HCT116 (cell line): ENCODE results near the gene YTHDF1. TPM values are rescaled to one million over a fixed set of nuclear protein-coding genes. Genes with fewer than 3 reads are reported as not detected.

Source experiments
- ATAC-seq: fragments of 200-7000 bp; cut with Tn5 transposase; 2 replicates; pipeline ENCODE4 v1.9.1; 2020; ENCODE audit warnings: mild to moderate bottlenecking, moderate library complexity
- BruUV-seq: library from RNA; stranded (reverse); fragments of 400-500 nt; replicated peaks from 2 replicates; lab custom pipeline; 2021; lab: Mats Ljungman, UMichigan
- CTCF ChIA-PET: fragments of 300-600 bp; sonication (Branson Sonifier 250); formaldehyde crosslinking; loops from one replicate; lab custom pipeline; 2021; ENCODE audit warnings: antibody characterized with exemption; lab: Charles Lee
- POLR2A ChIA-PET: fragments of 300-600, 350-600 bp; sonication (Branson Sonifier 250); formaldehyde crosslinking; loops from one replicate; lab custom pipeline; 2021; ENCODE audit warnings: antibody characterized with exemption; lab: Charles Lee
- RAD21 ChIA-PET, 2 experiments: fragments of 300-600 bp; sonication (Branson Sonifier 250); formaldehyde crosslinking; loops; one replicate each; lab custom pipeline; 2023; ENCODE audit warnings: low total read pairs in 2 of 2; ENCODE audit not compliant: uncharacterized antibody in 2 of 2, unreplicated experiment in 2 of 2, low non-redundant PET in 1 of 2; lab: Charles Lee
- DNase-seq: peaks from one replicate; pipeline ENCODE4 v3.0.0-alpha.2; 2010; ENCODE audit warnings: low read depth, low spot score
- H2AFZ ChIP-seq: fragments of 200-600 bp; shearing (Covaris generic), sonication (generic); 2 replicates; pipeline ENCODE4 v1.6.1; 2017; ENCODE audit warnings: low read depth, mixed run types, mixed read lengths, antibody characterized with exemption, low read length; ENCODE audit not compliant: poor library complexity, severe bottlenecking
- H3K27ac ChIP-seq: 2 replicates; pipeline ENCODE4 v1.5.1; 2012; ENCODE audit warnings: low read depth, low read length
- H3K27me3 ChIP-seq: fragments of 200-600 bp; sonication (generic); 2 replicates; pipeline ENCODE4 v1.6.1; 2016; ENCODE audit warnings: mixed run types, low read length, mixed read lengths; ENCODE audit not compliant: insufficient read depth
- H3K36me3 ChIP-seq, 2 experiments: fragments of 200-500 bp in 1 of 2; fragments of 200-600 bp in 1 of 2; sonication (Bioruptor generic) in 1 of 2; sonication (generic) in 1 of 2; 2 replicates each; pipeline versions ENCODE4 v1.5.1 to v1.6.1; 2014 to 2016; ENCODE audit warnings: low read length in 2 of 2, inconsistent platforms in 1 of 2, mixed read lengths in 1 of 2, mixed run types in 1 of 2; ENCODE audit not compliant: insufficient read depth in 2 of 2, control insufficient read depth in 1 of 2
- H3K4me1 ChIP-seq, 2 experiments: fragments of 200-600 bp in 1 of 2; sonication (generic) in 1 of 2; 2 replicates each; pipeline versions ENCODE4 v1.5.1 to v1.6.1; 2012 to 2017; ENCODE audit warnings: low read length in 2 of 2, inconsistent platforms in 1 of 2, mild to moderate bottlenecking in 1 of 2, mixed read lengths in 1 of 2, mixed run types in 1 of 2, moderate library complexity in 1 of 2; ENCODE audit not compliant: insufficient read depth in 2 of 2, control insufficient read depth in 1 of 2
- H3K4me2 ChIP-seq: fragments of 200-600 bp; sonication (generic); 2 replicates; pipeline ENCODE4 v1.6.1; 2017; ENCODE audit warnings: mixed run types, low read length, mixed read lengths
- H3K4me3 ChIP-seq, 2 experiments: fragments of 200-600 bp in 1 of 2; sonication (generic) in 1 of 2; replicated peaks in 1 of 2; 2 replicates each; pipeline ENCODE4 v1.5.1; 2011 to 2016; ENCODE audit warnings: low read length in 2 of 2, control low read depth in 1 of 2, low read depth in 1 of 2, mild to moderate bottlenecking in 1 of 2, mixed read lengths in 1 of 2, mixed run types in 1 of 2
- H3K79me2 ChIP-seq: fragments of 200-600 bp; sonication (generic); 2 replicates; pipeline ENCODE4 v1.6.1; 2017; ENCODE audit warnings: mild to moderate bottlenecking, mixed run types, low read length, moderate library complexity, mixed read lengths; ENCODE audit not compliant: insufficient read depth
- H3K9ac ChIP-seq: fragments of 200-600 bp; sonication (generic); 2 replicates; pipeline ENCODE4 v1.6.1; 2016; ENCODE audit warnings: low read length, mixed read lengths
- H3K9me2 ChIP-seq: fragments of 200-600 bp; sonication (generic), shearing (Covaris generic); 2 replicates; pipeline ENCODE4 v1.6.1; 2017; ENCODE audit warnings: mixed run types, mild to moderate bottlenecking, moderate library complexity; ENCODE audit not compliant: insufficient read depth
- H3K9me3 ChIP-seq, 2 experiments: fragments of 200-500 bp in 1 of 2; fragments of 200-600 bp in 1 of 2; sonication (Bioruptor generic) in 1 of 2; sonication (generic) in 1 of 2; 2 replicates each; pipeline ENCODE4 v1.6.1; 2014 to 2017; ENCODE audit warnings: low read length in 2 of 2, mixed read lengths in 2 of 2, inconsistent platforms in 1 of 2, low read depth in 1 of 2, mild to moderate bottlenecking in 1 of 2, mixed run types in 1 of 2, moderate library complexity in 1 of 2; ENCODE audit not compliant: control insufficient read depth in 1 of 2, insufficient read depth in 1 of 2
- H4K20me1 ChIP-seq: fragments of 200-600 bp; sonication (generic), shearing (Covaris generic); 2 replicates; pipeline ENCODE4 v1.6.1; 2017; ENCODE audit warnings: mixed run types, mild to moderate bottlenecking, moderate library complexity; ENCODE audit not compliant: insufficient read depth
- ATF3 ChIP-seq: IDR thresholded peaks from 2 replicates; pipeline ENCODE4 v1.6.1; 2012
- CBX3 ChIP-seq: IDR thresholded peaks from 2 replicates; pipeline ENCODE4 v1.6.1; 2012; ENCODE audit warnings: low read depth
- CTCF ChIP-seq, 3 experiments: fragments of 200-600 bp in 1 of 3; sonication (generic) in 1 of 3; IDR thresholded peaks in 2 of 3; conservative IDR thresholded peaks in 1 of 3; 2 replicates each; pipeline ENCODE4 v1.5.1; 2012 to 2017; ENCODE audit warnings: low read depth in 2 of 3, low read length in 2 of 3, antibody characterized with exemption in 1 of 3, borderline replicate concordance in 1 of 3, control low read depth in 1 of 3, mild to moderate bottlenecking in 1 of 3, mixed read lengths in 1 of 3, mixed run types in 1 of 3, moderate library complexity in 1 of 3; ENCODE audit not compliant: insufficient read depth in 1 of 3
- EGR1 ChIP-seq: IDR thresholded peaks from 2 replicates; pipeline ENCODE4 v1.6.1; 2012; ENCODE audit warnings: low read depth
- ELF1 ChIP-seq: IDR thresholded peaks from 2 replicates; pipeline ENCODE4 v1.6.1; 2012; ENCODE audit warnings: low read depth, borderline replicate concordance
- EZH2 ChIP-seq: fragments of 200-600 bp; sonication (generic); IDR thresholded peaks from 2 replicates; pipeline ENCODE4 v1.6.1; 2017; ENCODE audit warnings: antibody characterized with exemption, mixed run types
- EZH2phosphoT487 ChIP-seq: fragments of 200-600 bp; IDR thresholded peaks from 2 replicates; pipeline ENCODE4 v1.6.1; 2018; ENCODE audit warnings: antibody characterized with exemption, borderline replicate concordance
- JUND ChIP-seq: IDR thresholded peaks from 2 replicates; pipeline ENCODE4 v1.6.1; 2012
- MAX ChIP-seq: IDR thresholded peaks from 2 replicates; pipeline ENCODE4 v1.6.1; 2012
- POLR2AphosphoS5 ChIP-seq: IDR thresholded peaks from 2 replicates; pipeline ENCODE4 v1.6.1; 2011; ENCODE audit warnings: mild to moderate bottlenecking, low read depth, low read length, moderate library complexity
- RAD21 ChIP-seq: IDR thresholded peaks from 2 replicates; pipeline ENCODE4 v1.6.1; 2012; ENCODE audit warnings: low read depth, mild to moderate bottlenecking
- REST ChIP-seq: IDR thresholded peaks from 2 replicates; pipeline ENCODE4 v1.6.1; 2012; ENCODE audit warnings: low read depth
- SIN3A ChIP-seq: IDR thresholded peaks from 2 replicates; pipeline ENCODE4 v1.6.1; 2012; ENCODE audit warnings: low read depth
- SP1 ChIP-seq: IDR thresholded peaks from 2 replicates; pipeline ENCODE4 v1.6.1; 2012; ENCODE audit warnings: low read depth
- SRF ChIP-seq: IDR thresholded peaks from 2 replicates; pipeline ENCODE4 v1.6.1; 2012; ENCODE audit warnings: low read depth
- YY1 ChIP-seq: IDR thresholded peaks from 2 replicates; pipeline ENCODE4 v1.6.1; 2011; ENCODE audit warnings: low read length, low read depth, moderate library complexity, mild to moderate bottlenecking; ENCODE audit not compliant: insufficient replicate concordance; ENCODE audit errors: extremely low read depth
- ZFX ChIP-seq: fragments of 450-650 bp; IDR thresholded peaks from 2 replicates; pipeline ENCODE4 v1.6.1; 2017
- intact Hi-C: fragments of 100-400 bp; cut with micrococcal nuclease; formaldehyde crosslinking; loops from 2 replicates; pipeline ENCODE4 v1.10.0; 2022
- total RNA-seq: library from RNA; stranded (reverse); gene quantifications from one replicate; pipeline ENCODE4 v1.2.1, GENCODE V29; 2021; ENCODE audit not compliant: unreplicated experiment

YTHDF1 gene
- total RNA-seq, 1 experiment from 2014 or later = 42.8 TPM

- H3K9me3 ChIP-seq = peaks cover 8 to 10% of the 10 kb centered on the region in 2 experiments; a peak in 2 of 4 replicates
- no peaks in the 10 kb centered on the region for H3K36me3 ChIP-seq
- no peaks in the 10 kb centered on the region for H3K9me2 ChIP-seq
- CTCF ChIA-PET = interaction anchor here (1.5 kb wide), 1 partner anchor 74 kb away, joined by 3 read pairs; no protein-coding TSS in a partner anchor
- no peaks in the 10 kb centered on the region for H3K4me1 ChIP-seq
- no peak overlapping the region for H3K27ac ChIP-seq
- H4K20me1 ChIP-seq = no peaks in the 10 kb centered on the region
- H3K27me3 ChIP-seq = peaks cover 9% of the 10 kb centered on the region; the same call in 1 of the 2 replicates
- DNase-seq = no peak
- RAD21 ChIA-PET = no interaction called here
- no TSS peak for BruUV-seq
- intact Hi-C loops = no loop called here
- H3K4me2 ChIP-seq = no peak overlapping the region
- no peak overlapping the region for H3K4me3 ChIP-seq
- POLR2A ChIA-PET = no interaction called here
- H3K9ac ChIP-seq = no peak overlapping the region
- TF ChIP-seq EGR1 (no peak), ZFX (no peak), EZH2 (no peak), POLR2AphosphoS5 (no peak), CTCF (IDR thresholded peaks at IDR 0.05 in 2 of 3, conservative IDR thresholded peaks at IDR 0.05 in 1 of 3; ENCODE audit: borderline replicate concordance in 1 of 3, insufficient read depth in 1 of 3, low read depth in 2 of 3, low read length in 2 of 3) (no peak), ELF1 (no peak), CBX3 (no peak), REST (no peak), SIN3A (no peak), YY1 (no peak), MAX (no peak), ATF3 (no peak), EZH2phosphoT487 (no peak), SP1 (no peak), RAD21 (no peak), JUND (no peak), SRF (no peak)
- no peak for ATAC-seq
- H2AFZ ChIP-seq = no peak overlapping the region
- no peaks in the 10 kb centered on the region for H3K79me2 ChIP-seq
Observed at GRCh38 chr20:63149531-63150192, 66.3 kb downstream of the YTHDF1 start.
